HG02981 (cell line): ENCODE measurements around the gene NBPF4.
"Not testable (repeated sequence)": the region's sequence is repeated elsewhere in the genome, so short reads cannot be mapped to it uniquely, and the experiment has no call there.

Experiments
- ATAC-seq: cut with Tn5 transposase; IDR thresholded peaks from one replicate; pipeline ENCODE4 v1.9.1; 2021; ENCODE audit warnings: mild to moderate bottlenecking, moderate library complexity; ENCODE audit not compliant: unreplicated experiment

Gene NBPF4

GRCh38 chr1:108211014-108211413, 32.9 kb downstream of the NBPF4 start:
- no peak for ATAC-seq

GRCh38 chr1:108209456-108210108, 34.3 kb downstream of the NBPF4 start:
- no peak for ATAC-seq

- no peak for ATAC-seq
These were observed 35.0 kb downstream of the NBPF4 start for GRCh38 chr1:108208724-108209446.

- not testable (repeated sequence) for ATAC-seq
These were observed 40.3 kb downstream of the NBPF4 start for GRCh38 chr1:108203582-108203981.

GRCh38 chr1:108201687-108202086, 42.2 kb downstream of the NBPF4 start:
- no peak for ATAC-seq

- ATAC-seq: no peak
These were observed 43.2 kb downstream of the NBPF4 start for GRCh38 chr1:108200687-108201051.

- peak; percentile 65 for ATAC-seq
These were observed 43.8 kb downstream of the NBPF4 start, which contains the start of gene SLC25A24 for GRCh38 chr1:108199781-108200686. TSS of gene SLC25A24 (minus strand) at chr1:108200343. CDS start at chr1:108200138, 205 bp downstream.

GRCh38 chr1:108199201-108199691, 44.6 kb downstream of the NBPF4 start:
- ATAC-seq: no peak

- ATAC-seq: no peak
These were observed 49.8 kb downstream of the NBPF4 start for GRCh38 chr1:108194051-108194450.

GRCh38 chr1:108193333-108193732, 50.5 kb downstream of the NBPF4 start:
- ATAC-seq: no peak

GRCh38 chr1:108192581-108192980, 51.3 kb downstream of the NBPF4 start:
- no peak for ATAC-seq

GRCh38 chr1:108190686-108191416, 53.0 kb downstream of the NBPF4 start:
- ATAC-seq: no peak

GRCh38 chr1:108190001-108190634, 53.8 kb downstream of the NBPF4 start:
- ATAC-seq: no peak

GRCh38 chr1:108188801-108189200, 55.1 kb downstream of the NBPF4 start:
- ATAC-seq: no peak

- no peak for ATAC-seq
These were observed 60.7 kb downstream of the NBPF4 start for GRCh38 chr1:108182959-108183700.

GRCh38 chr1:108179018-108179417, 64.9 kb downstream of the NBPF4 start:
- no peak for ATAC-seq
